GM12878 (cell line): ENCODE data around the gene JUND. TPM values are rescaled to one million over a fixed set of nuclear protein-coding genes. Genes with fewer than 3 reads are reported as not detected.

Experiments
- ATF7 ChIP-seq: fragments of 450-650 bp; IDR thresholded peaks from 2 replicates; pipeline ENCODE4 v1.6.1; 2016; ENCODE audit warnings: low read depth, mild to moderate bottlenecking
- BACH1 ChIP-seq: fragments of 450-650 bp; IDR thresholded peaks from 2 replicates; pipeline ENCODE4 v1.6.1; 2017; ENCODE audit warnings: mild to moderate bottlenecking, borderline replicate concordance
- BCLAF1 ChIP-seq: fragments of 450-650 bp; IDR thresholded peaks from 2 replicates; pipeline ENCODE4 v1.6.1; 2017; ENCODE audit warnings: antibody characterized with exemption, mild to moderate bottlenecking, moderate library complexity
- CHD1 ChIP-seq: IDR thresholded peaks from 2 replicates; pipeline ENCODE4 v1.6.1; 2012; ENCODE audit warnings: low read depth, low read length, improper control_type of control experiment
- CHD4 ChIP-seq: fragments of 200-600 bp; sonication (generic); IDR thresholded peaks from 2 replicates; pipeline ENCODE4 v1.6.1; 2016; ENCODE audit warnings: mild to moderate bottlenecking
- GABPA ChIP-seq: IDR thresholded peaks from 2 replicates; pipeline ENCODE4 v1.6.1; 2014; ENCODE audit warnings: antibody characterized with exemption, low read depth, mild to moderate bottlenecking, inconsistent platforms
- HDAC6 ChIP-seq: fragments of 200-600 bp; sonication (generic); IDR thresholded peaks from one replicate; pipeline ENCODE4 v1.8.0; 2017; ENCODE audit warnings: antibody characterized with exemption; ENCODE audit not compliant: unreplicated experiment
- JUND ChIP-seq: IDR thresholded peaks from 2 replicates; pipeline ENCODE4 v1.6.1; 2012; ENCODE audit warnings: low read depth, mild to moderate bottlenecking, low read length, improper control_type of control experiment, moderate library complexity
- MAX ChIP-seq: IDR thresholded peaks from 2 replicates; pipeline ENCODE4 v1.6.1; 2012; ENCODE audit warnings: low read depth, low read length, improper control_type of control experiment
- MEF2B ChIP-seq: fragments of 450-650 bp; IDR thresholded peaks from 2 replicates; pipeline ENCODE4 v1.6.1; 2018; ENCODE audit warnings: mild to moderate bottlenecking, moderate library complexity; ENCODE audit not compliant: partially characterized antibody, poor library complexity, severe bottlenecking
- MTA2 ChIP-seq: fragments of 450-650 bp; IDR thresholded peaks from 2 replicates; pipeline ENCODE4 v1.6.1; 2016; ENCODE audit warnings: low read depth, mild to moderate bottlenecking, moderate library complexity
- NR2F1 ChIP-seq: fragments of 450-650 bp; conservative IDR thresholded peaks from 2 replicates; pipeline ENCODE4 v1.6.1; 2017; ENCODE audit warnings: mild to moderate bottlenecking
- NRF1 ChIP-seq: conservative IDR thresholded peaks from 2 replicates; pipeline ENCODE4 v1.6.1; 2011; ENCODE audit warnings: mild to moderate bottlenecking, low read depth, low read length, improper control_type of control experiment
- PML ChIP-seq: IDR thresholded peaks from 2 replicates; pipeline ENCODE4 v1.6.1; 2012; ENCODE audit warnings: low read length, inconsistent platforms
- RAD51 ChIP-seq: fragments of 450-650 bp; IDR thresholded peaks from 2 replicates; pipeline ENCODE4 v1.6.1; 2016; ENCODE audit warnings: moderate library complexity, mild to moderate bottlenecking, inconsistent platforms
- SRF ChIP-seq, 2 experiments: IDR thresholded peaks; 2 replicates each; pipeline ENCODE4 v1.6.1; 2011; ENCODE audit warnings: low read depth in 2 of 2, low read length in 2 of 2, mild to moderate bottlenecking in 1 of 2, moderate library complexity in 1 of 2
- STAT3 ChIP-seq: IDR thresholded peaks from 2 replicates; pipeline ENCODE4 v1.6.1; 2011; ENCODE audit warnings: low read depth, low read length, improper control_type of control experiment
- TAF1 ChIP-seq: IDR thresholded peaks from 2 replicates; pipeline ENCODE4 v1.6.1; 2011; ENCODE audit warnings: mild to moderate bottlenecking, low read depth, low read length, borderline replicate concordance
- TARDBP ChIP-seq: IDR thresholded peaks from 2 replicates; pipeline ENCODE4 v1.6.1; 2016; ENCODE audit warnings: borderline replicate concordance
- ZBED1 ChIP-seq: IDR thresholded peaks from 2 replicates; pipeline ENCODE4 v1.6.1; 2016; ENCODE audit warnings: borderline replicate concordance
- ZBTB11 ChIP-seq: fragments of 450-650 bp; formaldehyde crosslinking; IDR thresholded peaks from 2 replicates; pipeline ENCODE4 v1.5.0; 2022; ENCODE audit warnings: mild to moderate bottlenecking, missing genetic modification characterization
- ZSCAN29 ChIP-seq: fragments of 450-650 bp; IDR thresholded peaks from 2 replicates; pipeline ENCODE4 v1.6.1; 2017; ENCODE audit warnings: mild to moderate bottlenecking, moderate library complexity
- polyA plus RNA-seq, 11 experiments: library from polyadenylated mRNA; depleted of rRNA in 4 of 11; unstranded in 6 of 11; stranded (reverse) in 5 of 11; fragments of >200 nt; fragmentation: Nextera tagmentation in 4 of 11; fragmentation: Illumina TruSeq in 1 of 11; extraction: Ambion mirVana in 4 of 11; extraction: Trizol in 1 of 11; gene quantifications; 1 replicate in 1 of 11; 2 replicates in 10 of 11; pipeline versions ENCODE4 v1.2.1 to v1.2.3, GENCODE V29; 2011 to 2016; ENCODE audit warnings: inconsistent platforms in 2 of 11, missing spikeins in 2 of 11, low read depth in 1 of 11
- total RNA-seq, 4 experiments: library from RNA; depleted of rRNA in 3 of 4; stranded (reverse); fragments of >200 nt in 3 of 4; fragmentation: Illumina TruSeq in 1 of 4; extraction: Trizol in 1 of 4; gene quantifications; 2 replicates each; pipeline versions ENCODE4 v1.2.1 to v1.2.3, GENCODE V29; 2013 to 2021
- TF ChIP-seq, protein P1 (sequence below): fragments of 450-650 bp; IDR thresholded peaks from 2 replicates; pipeline ENCODE4 v1.6.1; 2016; ENCODE audit warnings: mild to moderate bottlenecking

Gene JUND
- total and polyA plus RNA-seq, 10 of the 15 experiments (the other 5 are each of a cell fraction or from before 2014, with no cell fraction given), result 7.4 to 164 (median 18.8) TPM

DNA sequence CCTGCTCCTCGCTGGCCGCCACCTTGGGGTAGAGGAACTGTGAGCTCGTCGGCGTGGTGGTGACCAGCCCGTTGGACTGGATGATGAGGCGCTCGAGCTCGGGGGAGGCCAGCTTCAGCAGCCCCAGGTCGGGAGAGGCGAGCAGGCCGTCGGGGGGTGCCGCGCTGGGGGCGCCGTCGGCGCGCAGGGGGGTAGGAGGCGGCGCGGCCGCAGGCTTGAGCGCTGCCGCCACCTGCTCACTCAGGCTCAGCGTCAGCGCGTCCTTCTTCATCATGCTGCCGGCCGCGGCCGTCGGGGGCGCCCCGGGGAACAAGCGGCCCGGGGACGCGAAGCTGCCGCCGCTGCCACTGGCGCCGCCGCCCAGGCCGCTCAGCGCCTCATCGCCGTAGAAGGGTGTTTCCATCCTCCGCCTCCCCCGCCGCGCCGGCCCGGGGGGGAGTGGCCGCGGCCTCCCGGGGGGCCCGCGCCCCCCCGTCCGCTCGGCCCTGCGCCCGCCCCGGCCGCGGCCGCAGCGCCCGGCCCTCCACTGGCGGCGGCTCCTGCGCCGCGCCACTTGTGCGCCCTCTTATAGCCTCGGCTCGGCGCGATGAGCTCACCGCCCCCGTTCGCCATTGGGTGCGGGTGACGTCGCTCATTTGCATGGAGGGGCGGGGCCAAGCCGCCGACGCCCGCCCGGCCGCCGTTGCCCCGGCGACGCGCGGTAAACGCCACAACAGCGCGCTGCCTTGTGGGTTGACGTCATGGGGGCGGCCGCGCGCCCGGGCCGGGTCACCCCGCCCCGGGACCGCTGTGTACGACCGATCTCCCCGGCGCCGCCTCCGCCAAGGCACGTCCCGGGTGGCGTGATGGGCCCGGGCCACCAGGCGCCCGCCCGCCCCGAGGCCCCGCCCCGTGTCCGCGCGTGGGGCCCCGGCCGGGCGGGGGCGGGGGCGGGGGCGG, at the start of gene JUND (continued):
- TF ChIP-seq ZBTB11 (0 out of 2 replicates have a peak, but pooled peaks have one; percentile 11), CHD4 (no peak), STAT3 (no peak), RAD51 (no peak), MAX (no peak; the same call in none of the 2 replicates), NRF1 (no peak), SRF (IDR thresholded peaks at IDR 0.05; ENCODE audit: low read depth in 2 of 2, low read length in 2 of 2) (peak in 1 of 2 experiments; percentile 41; a peak in 1 of 4 replicates), GABPA (no peak), ZSCAN29 (peak; percentile 19; the same call in 1 of the 2 replicates), ATF7 (peak; percentile 95), PML (peak; percentile 88), ZBED1 (no peak), CHD1 (peak; percentile 68; the same call in 1 of the 2 replicates), JUND (peak; percentile 88), BCLAF1 (0 out of 2 replicates have a peak, but pooled peaks have one; percentile 50), TAF1 (peak; percentile 94), MTA2 (no peak), NR2F1 (peak; percentile 60), HDAC6 (no peak), BACH1 (peak; percentile 98), TARDBP (no peak), MEF2B (no peak)
- TF ChIP-seq, protein P1, sequence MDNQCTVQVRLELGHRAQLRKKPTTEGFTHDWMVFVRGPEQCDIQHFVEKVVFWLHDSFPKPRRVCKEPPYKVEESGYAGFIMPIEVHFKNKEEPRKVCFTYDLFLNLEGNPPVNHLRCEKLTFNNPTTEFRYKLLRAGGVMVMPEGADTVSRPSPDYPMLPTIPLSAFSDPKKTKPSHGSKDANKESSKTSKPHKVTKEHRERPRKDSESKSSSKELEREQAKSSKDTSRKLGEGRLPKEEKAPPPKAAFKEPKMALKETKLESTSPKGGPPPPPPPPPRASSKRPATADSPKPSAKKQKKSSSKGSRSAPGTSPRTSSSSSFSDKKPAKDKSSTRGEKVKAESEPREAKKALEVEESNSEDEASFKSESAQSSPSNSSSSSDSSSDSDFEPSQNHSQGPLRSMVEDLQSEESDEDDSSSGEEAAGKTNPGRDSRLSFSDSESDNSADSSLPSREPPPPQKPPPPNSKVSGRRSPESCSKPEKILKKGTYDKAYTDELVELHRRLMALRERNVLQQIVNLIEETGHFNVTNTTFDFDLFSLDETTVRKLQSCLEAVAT, result no peak
